A549 (cell line): ENCODE results near the gene HDGF.

Source experiments
- ATOH8 ChIP-seq: fragments of 250-450 bp; sonication (Bioruptor Pico); IDR thresholded peaks from 2 replicates; pipeline ENCODE4 v1.5.0; 2020; ENCODE audit warnings: low read depth, mild to moderate bottlenecking, moderate library complexity
- CTCF ChIP-seq: fragments of >200 bp; sonication (Bioruptor Twin); formaldehyde crosslinking; IDR thresholded peaks from 3 replicates; pipeline ENCODE4 v1.5.1; 2016
- EP300 ChIP-seq, 2 experiments: fragments of >200 bp; sonication (Bioruptor Twin); formaldehyde crosslinking; IDR thresholded peaks; 2 replicates in 1 of 2; 3 replicates in 1 of 2; pipeline ENCODE4 v1.6.1; 2016 to 2017
- JUN ChIP-seq, 2 experiments: fragments of >200 bp; sonication (Bioruptor Twin); formaldehyde crosslinking; IDR thresholded peaks; 2 replicates in 1 of 2; 3 replicates in 1 of 2; pipeline ENCODE4 v1.6.1; 2016 to 2017
- RAD21 ChIP-seq, 2 experiments: fragments of >200 bp in 1 of 2; sonication (Bioruptor Twin) in 1 of 2; formaldehyde crosslinking in 1 of 2; IDR thresholded peaks in 1 of 2; conservative IDR thresholded peaks in 1 of 2; 2 replicates in 1 of 2; 3 replicates in 1 of 2; pipeline ENCODE4 v1.6.1; 2012 to 2018; ENCODE audit warnings: inconsistent platforms in 1 of 2
- USF2 ChIP-seq: fragments of 450-650 bp; IDR thresholded peaks from 2 replicates; pipeline ENCODE4 v1.6.1; 2014; ENCODE audit warnings: antibody characterized with exemption

DNA sequence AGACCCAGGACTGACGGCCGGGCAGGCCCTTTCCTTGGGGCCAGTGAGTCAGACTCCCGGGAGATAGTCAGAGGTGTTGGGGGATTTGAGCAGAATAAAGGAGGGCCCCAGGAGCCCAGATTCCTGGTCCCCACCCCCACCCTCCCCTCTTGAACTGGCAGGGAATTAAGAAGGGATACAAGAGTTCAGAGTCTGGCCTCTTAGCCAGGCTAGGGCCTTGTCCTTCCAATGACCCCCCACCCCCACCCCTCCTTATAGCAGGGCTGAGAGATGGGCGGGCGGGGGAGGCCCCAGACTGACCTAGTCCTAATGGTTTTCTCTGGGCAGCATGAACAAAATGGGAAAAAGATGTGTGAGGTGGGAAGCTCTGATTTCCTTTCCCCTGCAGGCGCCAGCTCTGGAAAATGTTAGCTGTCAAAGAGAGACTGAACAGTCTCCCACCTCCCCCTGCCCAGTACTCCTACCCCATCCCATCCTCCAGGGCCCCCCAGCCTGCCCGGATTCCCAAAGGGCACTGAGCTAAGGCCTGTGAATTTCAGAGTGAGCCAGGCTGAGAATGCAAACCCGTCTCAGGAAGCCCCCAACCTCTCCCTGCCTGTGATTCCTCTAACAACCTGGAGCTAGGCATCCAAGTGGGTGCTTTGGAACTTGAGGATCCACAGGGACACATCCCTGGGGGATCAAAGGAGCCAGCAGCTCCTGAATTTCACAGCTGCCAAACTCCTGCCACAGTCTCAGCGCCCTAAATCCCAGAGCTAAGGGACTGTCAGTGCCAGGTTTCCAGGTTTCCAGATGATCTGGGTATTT, 40.3 kb downstream of the HDGF start:
- no peak for TF ChIP-seq JUN (IDR thresholded peaks at IDR 0.05)
- no peak for TF ChIP-seq USF2
- no peak for TF ChIP-seq CTCF
- TF ChIP-seq ATOH8, result no peak
- no peak for TF ChIP-seq RAD21 (conservative IDR thresholded peaks at IDR 0.05 in 1 of 2, IDR thresholded peaks at IDR 0.05 in 1 of 2)
- no peak for TF ChIP-seq EP300 (IDR thresholded peaks at IDR 0.05)
